Measurements from ENCODE around the gene ADGRV1. TPM values are rescaled to one million over a fixed set of nuclear protein-coding genes. Genes with fewer than 3 reads are reported as not detected.
A peak's percentile ranks its signal among the peaks of the same experiment; 100 is the strongest.

ADGRV1 gene
- total RNA-seq, 1 donor from 2014 or later: 1.7 TPM

DNA sequence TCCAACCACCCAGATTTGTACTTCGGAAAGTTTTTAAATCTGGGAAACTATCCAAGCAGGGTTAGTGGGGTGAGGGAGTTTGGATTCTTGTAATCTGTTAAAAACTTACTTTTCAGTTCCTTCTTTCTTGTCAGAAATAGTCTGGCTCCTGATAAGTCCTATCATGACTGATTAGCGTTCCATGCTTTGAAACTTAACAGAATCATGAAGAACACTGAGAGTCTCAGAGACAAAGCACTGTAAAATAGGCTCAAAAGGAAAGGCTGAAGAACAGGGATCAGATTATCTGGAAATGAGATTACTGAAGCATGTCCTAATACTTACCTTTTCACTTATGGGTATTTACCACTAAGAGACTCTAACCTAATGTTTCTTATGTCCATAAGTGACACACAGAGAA is 582.1 kb downstream of the ADGRV1 start:
- intact Hi-C loops (cut with DNase I): no loop called here
- ATAC-seq: no peak
- DNase-seq (ENCODE audit: low spot score): no peak

DNA sequence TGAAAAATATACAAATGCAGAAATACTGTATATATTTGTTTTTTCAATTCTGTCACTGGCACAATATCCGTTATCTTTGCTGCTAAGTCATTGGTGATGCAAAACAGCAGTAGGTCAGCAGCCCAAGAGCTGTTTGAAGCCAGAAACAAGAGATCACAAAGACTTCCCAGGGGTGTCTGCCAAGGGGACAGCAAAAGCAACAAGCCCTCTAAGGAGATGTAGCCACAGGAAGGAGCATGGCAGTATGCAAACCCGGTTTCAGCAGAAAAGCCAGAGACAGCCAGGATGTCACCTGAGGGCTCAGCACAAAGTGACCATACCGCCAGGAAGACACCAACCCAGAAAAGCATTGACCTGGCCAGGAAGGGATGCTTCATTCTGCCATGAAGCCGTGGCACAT is 583.0 kb downstream of the ADGRV1 start:
- DNase-seq (ENCODE audit: low spot score) (no peak), ATAC-seq (no peak)
- intact Hi-C loops (cut with DNase I): no loop called here

DNA sequence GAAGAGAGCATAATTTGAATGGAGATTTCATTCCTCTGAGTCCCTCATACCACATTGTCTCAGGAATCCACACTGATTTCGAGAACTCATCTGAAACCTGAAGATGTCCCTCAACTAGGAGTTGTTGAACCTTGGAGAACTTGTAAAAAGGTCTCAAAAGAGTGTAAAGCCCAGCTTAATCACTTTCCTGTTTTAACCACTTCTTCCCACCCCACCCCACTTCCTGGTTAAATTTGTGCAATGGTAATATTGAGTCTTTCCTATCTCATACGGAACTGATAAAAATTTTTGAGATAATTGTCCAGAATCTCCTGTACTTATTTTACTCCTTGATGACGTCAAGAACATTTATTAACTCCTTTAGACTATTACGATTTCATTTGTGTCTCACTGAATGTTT is 583.8 kb downstream of the ADGRV1 start:
- intact Hi-C loops (cut with DNase I): no loop called here
- ATAC-seq (no peak), DNase-seq (ENCODE audit: low spot score) (no peak)

DNA sequence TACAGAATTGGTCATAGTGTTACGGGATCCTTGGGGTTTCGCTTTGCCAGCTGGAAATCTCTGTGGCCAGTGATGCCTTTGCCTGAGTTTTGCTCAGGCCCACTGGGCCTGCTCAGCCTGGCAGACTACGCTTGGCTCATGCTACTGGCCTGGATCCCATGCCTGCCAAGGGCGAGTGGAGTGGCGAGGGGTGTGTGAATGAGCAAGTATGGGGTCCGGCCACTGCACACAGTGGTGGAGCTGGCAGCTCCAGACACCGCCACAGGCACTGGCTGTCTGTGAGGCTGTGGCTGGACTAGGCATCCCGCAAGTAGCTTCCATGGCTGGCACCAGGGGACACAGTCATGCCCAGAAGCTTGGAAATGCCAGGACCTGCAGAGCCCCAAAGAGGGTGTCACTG is 584.2 kb downstream of the ADGRV1 start:
- DNase-seq (ENCODE audit: low spot score) (no peak), ATAC-seq (no peak)
- intact Hi-C loops (cut with DNase I): no loop called here

DNA sequence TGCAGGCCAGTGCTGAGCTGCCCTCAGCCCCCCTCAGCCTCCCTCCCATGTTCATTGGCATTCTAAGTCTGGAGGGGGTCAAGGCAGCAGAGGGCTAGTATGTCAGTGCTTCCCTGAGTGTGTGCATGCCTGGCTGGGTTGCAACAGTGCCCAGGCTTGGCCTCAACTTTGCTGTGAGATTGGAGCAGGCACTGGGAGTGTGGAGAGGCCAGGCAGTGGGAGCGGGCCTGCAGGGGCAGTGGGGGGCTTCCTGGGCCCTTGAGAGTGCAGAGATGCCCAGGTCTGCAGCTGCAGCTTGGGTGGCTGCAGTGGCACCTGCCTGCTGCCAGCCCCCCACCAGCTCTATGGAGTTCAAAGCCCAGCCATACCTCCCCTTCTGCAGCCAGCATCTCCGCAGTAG is 585.2 kb downstream of the ADGRV1 start:
- no peak for DNase-seq (ENCODE audit: low spot score)

DNA sequence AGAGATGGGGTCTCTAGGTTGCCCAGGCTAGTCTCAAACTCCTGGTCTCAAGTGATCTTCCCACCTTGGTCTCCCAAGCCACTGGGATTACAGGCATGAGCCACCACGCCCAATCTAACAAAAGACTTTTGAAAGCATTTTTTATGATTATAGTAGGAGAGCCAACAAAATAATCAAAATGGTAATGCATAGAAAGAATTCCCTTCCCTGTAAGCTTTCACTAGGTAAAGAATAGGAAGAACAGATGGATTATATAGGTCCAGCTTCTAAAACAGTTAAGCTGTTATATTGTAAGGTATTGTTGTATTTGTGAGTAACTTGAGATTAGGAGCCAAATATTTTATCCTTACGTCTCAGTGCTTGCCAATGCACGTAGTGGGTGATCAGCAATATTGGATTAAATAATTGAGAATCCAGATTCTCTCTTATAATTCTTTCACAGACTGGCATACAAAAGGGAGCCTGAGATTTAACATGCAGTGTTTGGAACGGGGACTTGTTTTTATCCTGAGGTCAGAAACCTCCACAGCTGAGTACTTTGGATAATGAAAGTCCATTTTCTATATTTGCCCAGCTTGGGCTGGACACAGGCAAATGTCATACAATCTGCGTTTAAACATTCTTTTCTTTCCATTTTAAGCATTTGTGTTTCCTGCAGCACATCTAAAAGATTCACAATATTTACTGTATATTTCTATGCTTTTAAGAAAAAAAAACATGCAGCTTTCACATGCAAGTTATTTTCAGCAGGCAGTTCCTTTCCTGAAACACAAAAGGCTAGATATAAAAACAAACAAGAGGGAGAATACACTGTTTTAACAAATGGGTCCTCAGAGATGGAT is 586.1 kb downstream of the ADGRV1 start:
- ATAC-seq: peak; percentile 57
- DNase-seq (ENCODE audit: low spot score): no peak
- intact Hi-C loops (cut with DNase I): no loop called here

More for the DNA sequence above, 585.2 kb downstream of the ADGRV1 start:
- intact Hi-C loops (cut with DNase I): no loop called here
- ATAC-seq: no peak

DNA sequence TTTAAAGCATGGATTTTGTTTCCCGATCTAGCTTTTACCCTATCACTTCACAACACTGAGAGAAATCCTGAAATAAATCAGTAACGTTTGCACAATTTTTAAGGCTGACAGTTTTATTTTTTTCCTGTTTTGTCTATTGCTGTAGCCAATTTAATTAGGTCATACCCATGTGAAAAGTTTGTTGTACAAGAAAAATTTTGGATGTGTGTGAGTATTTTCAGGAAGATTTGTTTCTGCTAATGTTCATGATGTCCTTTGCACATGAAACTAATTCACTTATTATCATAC is 586.7 kb downstream of the ADGRV1 start:
- intact Hi-C loops (cut with DNase I): no loop called here
- DNase-seq (ENCODE audit: low spot score): no peak
- ATAC-seq: peak; percentile 74

DNA sequence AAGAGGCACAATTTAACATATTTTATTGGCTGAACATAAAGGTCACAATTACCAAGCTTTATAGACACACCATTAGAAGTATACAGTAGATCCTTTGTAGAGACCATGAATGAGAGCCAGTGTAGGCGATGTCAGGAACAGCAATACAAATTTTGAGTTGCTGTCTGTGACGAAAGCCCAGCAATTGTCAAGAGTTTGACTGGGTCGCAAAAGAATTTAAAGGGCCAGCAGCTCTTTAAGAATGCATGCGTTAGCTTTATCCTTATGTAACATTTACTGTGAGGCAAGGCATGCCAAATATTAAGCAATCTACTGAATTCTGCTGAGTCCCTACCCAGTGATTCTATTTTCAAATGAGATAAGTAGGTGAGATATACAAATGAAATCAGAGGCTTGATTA is 587.6 kb downstream of the ADGRV1 start:
- ATAC-seq (peak; percentile 67), DNase-seq (ENCODE audit: low spot score) (no peak)
- intact Hi-C loops (cut with DNase I): no loop called here

DNA sequence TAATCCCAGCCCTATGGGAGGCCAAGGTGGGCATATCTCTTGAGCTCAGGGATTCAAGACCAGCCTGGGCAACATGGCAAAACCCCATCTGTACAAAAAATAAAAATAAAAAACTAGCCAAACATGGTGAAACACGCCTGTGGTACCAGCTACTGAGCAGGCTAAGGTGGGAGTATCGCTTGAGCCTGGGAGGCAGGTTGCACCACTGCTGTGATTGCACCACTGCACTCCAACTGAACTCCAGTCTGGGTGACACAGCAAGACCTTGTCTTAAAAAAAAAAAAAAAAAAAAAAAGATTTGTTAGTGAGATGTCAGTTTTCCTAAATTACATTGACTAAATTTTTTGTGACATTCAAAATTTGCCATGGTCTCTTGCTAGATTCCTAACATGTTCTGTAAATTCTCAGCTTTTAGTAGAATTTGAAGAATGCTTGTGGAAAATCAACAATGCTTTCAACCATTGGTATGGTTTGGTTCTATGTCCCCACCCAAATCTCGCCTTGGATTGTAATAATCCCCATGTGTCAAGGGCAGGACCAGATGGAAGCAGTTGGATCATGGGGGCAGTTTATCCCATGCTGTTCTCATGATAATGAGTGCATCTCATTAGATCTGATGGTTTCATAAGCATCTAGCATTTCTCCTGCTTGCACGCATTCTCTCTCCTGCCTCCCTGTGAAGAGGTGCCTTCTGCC is 588.5 kb downstream of the ADGRV1 start:
- DNase-seq (ENCODE audit: low spot score): no peak
- no peak for ATAC-seq
- intact Hi-C loops (cut with DNase I): no loop called here

DNA sequence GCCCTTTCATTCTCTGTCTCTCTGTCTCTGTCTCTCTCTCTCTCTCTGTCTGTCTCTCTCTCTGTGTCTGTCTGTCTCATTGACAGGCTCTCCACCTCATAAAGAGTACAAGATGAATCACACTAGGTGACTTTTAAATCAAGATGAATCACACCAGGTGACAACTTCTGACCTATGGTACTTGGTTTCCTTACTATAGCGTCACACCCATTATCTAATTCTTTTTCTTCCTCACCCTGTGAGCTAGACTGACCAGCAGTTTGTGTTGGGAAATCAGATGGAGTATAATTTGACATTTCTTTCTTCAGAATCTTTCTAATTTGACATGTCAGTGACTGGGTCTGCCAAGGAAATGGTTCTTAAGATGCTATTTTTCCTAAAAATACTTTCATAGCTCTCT is 591.6 kb downstream of the ADGRV1 start:
- ATAC-seq (no peak), DNase-seq (ENCODE audit: low spot score) (no peak)
- intact Hi-C loops (cut with DNase I): no loop called here

DNA sequence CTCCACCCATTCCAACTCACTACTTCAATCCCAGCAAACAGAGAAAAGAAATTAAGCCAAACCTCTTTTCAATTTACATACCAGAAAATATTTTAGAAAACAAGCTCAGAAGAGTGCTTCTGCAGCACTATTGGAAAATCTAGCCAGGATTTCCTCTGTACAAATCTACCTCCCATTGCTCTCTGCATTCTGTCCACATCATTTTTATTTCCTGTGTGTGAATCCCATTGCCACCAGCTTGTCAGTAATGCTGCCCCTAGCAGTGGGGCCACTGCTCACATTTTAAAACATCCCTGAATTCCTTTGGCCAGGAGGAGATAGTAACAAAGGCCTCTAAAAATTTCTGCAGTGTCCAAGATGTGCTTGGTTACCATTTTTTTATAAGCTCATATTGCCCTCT is 592.0 kb downstream of the ADGRV1 start:
- intact Hi-C loops (cut with DNase I): no loop called here
- no peak for ATAC-seq

DNA sequence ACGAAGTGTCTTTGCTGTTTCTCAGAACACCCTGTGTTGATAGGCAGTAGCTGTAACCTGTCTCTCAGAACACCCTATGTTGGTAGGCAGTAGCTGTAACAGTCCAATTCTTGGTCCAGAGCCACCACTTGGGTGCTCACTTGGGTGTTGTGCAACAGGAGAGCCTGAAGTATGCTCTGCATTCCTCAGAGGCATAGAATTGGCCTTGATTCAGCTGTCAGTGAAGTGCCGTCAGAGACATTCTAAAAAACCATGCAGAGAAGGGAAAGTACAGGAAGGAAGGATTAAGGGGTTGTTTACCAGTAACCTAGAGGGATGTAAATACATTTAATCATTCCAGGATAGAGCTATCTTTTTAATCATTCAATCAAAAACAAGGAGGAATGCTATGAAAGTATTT is 593.4 kb downstream of the ADGRV1 start:
- DNase-seq (ENCODE audit: low spot score) (no peak), ATAC-seq (peak; percentile 83)
- intact Hi-C loops (cut with DNase I): no loop called here

More for the DNA sequence above, 592.0 kb downstream of the ADGRV1 start:
- DNase-seq (ENCODE audit: low spot score): no peak

DNA sequence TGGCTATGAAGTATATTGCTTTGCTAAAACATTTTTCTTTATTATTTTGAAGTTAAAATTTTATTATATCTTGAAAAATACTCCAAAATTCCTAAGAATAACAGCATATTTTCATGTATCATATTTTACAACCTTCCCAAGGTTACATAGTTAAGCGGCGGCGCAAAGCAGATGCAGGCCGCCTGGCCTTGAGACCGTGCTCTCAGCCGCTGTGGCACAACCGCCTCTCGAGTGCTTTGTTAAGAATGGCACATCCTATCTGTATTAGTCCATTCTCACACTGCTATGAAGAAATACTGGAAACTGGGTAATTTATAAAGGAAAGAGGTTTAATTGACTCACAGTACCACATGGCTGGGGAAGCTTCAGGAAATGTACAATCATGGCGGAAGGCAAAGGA is 595.7 kb downstream of the ADGRV1 start:
- ATAC-seq (no peak), DNase-seq (ENCODE audit: low spot score) (no peak)
- intact Hi-C loops (cut with DNase I): no loop called here

DNA sequence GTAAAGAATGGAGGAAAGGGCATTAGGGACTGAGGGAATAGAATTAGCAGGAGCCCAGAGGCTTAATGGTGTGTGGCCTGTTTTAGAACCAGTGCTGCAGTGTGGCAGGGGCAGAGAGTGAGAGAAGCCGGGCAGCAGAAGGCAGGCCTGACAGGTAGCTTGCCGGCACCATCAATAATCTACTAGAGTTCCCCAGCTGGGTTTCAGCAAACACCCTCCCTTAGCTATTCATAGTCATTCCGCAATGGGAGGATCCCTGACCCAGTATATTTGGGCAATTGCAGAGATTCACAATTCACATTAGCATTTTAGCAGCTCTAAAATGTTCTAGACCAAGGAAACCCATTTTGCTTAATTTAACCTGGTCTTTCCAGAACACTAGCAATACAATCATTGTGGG is 596.7 kb downstream of the ADGRV1 start:
- DNase-seq (ENCODE audit: low spot score) (no peak), ATAC-seq (no peak)
- intact Hi-C loops (cut with DNase I): no loop called here

DNA sequence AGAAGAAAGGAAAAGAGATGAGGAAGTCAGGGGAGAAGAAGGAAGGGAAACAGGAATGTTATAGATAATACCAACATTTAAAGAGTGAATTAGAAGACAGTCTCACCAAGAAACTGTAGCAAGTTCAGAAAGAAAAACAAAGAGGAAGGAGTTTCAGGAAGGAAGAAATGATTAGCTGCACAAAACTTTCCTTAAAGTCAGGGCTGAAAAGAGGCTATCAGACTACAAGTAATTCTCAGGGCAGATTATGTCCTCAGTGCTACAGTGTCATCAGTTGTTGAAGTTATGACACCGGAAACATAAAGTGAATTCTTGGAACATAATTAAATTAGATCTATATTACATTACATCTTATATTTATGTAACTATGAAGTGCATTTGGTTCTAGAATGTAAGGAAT is 597.6 kb downstream of the ADGRV1 start:
- intact Hi-C loops (cut with DNase I): no loop called here
- no peak for DNase-seq (ENCODE audit: low spot score)
- ATAC-seq: no peak

DNA sequence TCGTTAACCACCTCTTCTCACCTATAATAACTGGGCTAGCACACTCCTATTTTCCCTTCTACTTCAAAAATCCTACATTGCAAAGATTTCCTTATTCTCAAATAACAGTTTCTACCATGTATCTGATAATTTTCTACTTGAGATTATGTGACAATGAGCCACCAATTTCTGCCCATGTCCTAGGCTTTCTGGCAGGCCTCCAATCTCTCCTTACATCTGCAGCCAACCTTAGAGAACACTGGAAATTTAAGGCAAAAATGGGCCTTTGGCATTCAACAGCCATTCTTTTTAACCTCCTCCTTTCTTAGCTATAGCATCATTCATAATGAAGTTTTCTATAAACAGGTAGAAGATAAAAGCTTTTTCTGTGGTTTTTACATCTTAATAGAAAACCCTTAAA is 599.4 kb downstream of the ADGRV1 start:
- ATAC-seq: no peak
- intact Hi-C loops (cut with DNase I): no loop called here
- no peak for DNase-seq (ENCODE audit: low spot score)

DNA sequence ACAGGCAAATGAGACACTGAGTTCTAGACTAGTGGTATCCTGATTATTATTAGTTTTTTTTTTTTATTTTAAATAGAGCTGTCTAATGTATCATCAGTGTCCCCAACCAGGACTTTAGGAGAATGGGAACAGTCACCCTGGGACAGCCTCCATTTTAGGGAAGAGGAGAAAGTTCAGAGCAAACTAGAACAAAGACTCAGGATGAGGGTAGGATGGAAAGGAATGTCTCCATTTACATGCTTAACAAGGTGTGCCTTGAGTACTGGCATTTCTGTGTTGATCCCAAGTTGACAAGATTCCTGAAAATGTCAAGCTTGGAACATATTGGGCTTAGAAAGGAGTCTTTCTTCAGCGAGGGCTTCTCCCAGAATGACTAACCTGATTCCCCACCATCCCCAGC is 601.0 kb downstream of the ADGRV1 start:
- intact Hi-C loops (cut with DNase I): no loop called here

DNA sequence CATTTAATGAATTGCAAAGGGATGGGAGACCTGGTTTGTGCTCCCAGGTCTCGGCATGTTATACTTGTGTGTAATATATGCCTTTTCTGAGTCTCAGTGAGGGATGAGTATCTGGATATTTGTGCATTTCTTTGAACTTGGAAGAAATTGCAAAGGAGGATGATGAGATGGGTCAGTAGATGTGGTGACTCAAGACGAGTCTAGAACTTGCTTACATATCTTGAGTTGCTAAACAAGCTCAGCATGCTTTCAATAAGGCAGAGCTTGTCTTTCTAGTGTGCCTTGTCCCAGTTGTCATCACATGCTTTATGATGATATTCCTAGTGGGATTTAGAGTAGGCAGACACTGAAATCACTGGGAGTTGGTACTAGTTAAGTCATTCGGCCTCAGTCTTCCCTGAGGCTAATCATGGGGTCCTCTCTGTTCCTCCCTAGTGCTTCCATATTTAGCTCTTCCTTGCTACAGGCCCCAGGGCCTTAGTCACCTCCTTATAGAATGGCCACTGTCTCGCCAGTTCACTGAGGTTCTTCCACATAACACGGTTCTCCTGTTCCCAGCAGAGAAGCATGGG is 602.2 kb downstream of the ADGRV1 start:
- ATAC-seq (no peak), DNase-seq (ENCODE audit: low spot score) (no peak)
- intact Hi-C loops (cut with DNase I): no loop called here

More for the DNA sequence above, 601.0 kb downstream of the ADGRV1 start:
- no peak for DNase-seq (ENCODE audit: low spot score)
- ATAC-seq: no peak

DNA sequence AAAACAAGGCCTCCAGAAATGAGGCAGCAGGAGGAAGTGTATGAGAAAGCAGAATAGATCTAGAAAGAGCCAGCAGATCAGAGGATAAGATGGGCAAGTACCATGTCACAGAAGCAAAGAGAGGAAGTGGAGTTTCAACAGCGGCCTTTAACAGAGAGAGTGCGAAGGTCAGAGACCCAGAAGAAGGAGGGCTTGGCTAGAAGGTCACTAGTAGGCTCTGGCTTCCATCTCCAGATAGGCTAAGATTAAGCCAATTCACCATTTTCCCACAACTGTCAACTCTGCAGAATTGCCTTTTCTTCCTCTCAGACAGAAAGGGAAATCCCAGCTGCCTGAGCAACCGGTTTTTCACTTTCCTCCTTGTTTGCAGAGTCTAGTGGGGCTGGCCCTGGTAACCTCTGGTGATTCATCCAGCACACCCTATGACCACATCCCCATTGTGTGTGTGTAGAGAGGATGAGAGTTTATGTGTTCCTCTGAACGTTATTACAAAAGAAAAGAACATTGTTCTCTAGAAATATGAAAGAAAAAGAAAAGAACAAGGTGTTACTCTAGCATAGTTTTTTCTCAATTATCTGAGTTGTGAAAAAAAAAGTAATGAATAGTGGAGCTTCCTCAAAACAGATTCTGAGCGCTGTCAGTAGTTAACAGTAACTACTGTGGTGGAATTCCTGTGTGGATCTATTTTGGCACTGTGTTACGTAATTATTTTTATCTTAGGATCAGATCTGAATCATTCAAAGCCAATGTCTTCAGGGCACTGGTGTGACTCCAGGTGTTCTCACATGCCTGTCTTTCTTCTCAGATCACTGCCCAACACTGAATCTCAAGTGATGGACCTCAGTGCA is 604.2 kb downstream of the ADGRV1 start:
- ATAC-seq (peak; percentile 98), DNase-seq (ENCODE audit: low spot score) (no peak)
- intact Hi-C loops (cut with DNase I): no loop called here

DNA sequence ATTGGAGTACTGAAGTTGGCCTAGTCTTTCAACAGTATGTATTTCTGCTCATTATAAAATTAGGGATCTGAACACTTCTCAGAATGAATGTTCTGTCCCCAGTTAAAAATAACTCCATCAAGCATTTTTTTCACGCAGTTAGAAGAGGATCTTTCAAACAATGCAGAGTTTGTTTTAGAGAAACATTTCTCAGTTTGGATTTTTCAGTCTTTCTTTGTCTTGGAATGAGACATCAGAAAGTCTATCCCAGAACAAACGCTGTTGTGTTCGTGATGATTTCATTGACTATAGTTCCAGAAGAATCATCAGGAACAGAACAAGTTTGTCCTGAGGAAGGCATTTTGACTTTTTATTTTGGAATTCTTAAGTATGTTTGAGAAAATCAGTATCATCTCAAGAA is 605.8 kb downstream of the ADGRV1 start:
- peak; percentile 52 for ATAC-seq
- DNase-seq (ENCODE audit: low spot score): no peak
- intact Hi-C loops (cut with DNase I): no loop called here
